VCaP (cell line): ENCODE measurements around the gene CEBPE.

Experiments used
- H3K27ac ChIP-seq: fragments of 450-650 bp; 2 replicates; pipeline ENCODE4 v1.5.1; 2017
- TF ChIP-seq, protein P1 (sequence below): fragments of 450-650 bp; conservative IDR thresholded peaks from 2 replicates; pipeline ENCODE4 v1.5.1; 2017; ENCODE audit warnings: mild to moderate bottlenecking, moderate library complexity

Gene CEBPE

DNA sequence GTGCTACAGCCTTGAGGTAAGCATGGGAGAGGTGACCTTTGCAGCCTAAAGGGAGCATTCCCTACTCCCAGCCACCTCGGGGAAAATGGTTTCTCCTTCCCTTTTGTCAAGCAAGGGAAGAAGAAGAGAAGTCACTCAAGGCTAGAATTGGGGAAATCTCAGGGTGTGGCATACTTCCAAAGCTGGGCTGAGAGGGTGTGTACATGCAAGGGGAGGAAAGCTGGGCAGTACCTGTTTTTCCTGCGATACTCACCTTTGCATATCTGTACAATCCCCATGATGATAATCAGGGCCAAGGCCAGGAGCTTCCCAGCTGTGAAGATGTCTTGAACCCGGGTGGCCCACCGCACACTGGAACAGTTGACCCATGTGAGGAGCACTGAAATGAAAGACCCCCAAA, 23.8 kb upstream of the CEBPE start:
- TF ChIP-seq, protein P1, sequence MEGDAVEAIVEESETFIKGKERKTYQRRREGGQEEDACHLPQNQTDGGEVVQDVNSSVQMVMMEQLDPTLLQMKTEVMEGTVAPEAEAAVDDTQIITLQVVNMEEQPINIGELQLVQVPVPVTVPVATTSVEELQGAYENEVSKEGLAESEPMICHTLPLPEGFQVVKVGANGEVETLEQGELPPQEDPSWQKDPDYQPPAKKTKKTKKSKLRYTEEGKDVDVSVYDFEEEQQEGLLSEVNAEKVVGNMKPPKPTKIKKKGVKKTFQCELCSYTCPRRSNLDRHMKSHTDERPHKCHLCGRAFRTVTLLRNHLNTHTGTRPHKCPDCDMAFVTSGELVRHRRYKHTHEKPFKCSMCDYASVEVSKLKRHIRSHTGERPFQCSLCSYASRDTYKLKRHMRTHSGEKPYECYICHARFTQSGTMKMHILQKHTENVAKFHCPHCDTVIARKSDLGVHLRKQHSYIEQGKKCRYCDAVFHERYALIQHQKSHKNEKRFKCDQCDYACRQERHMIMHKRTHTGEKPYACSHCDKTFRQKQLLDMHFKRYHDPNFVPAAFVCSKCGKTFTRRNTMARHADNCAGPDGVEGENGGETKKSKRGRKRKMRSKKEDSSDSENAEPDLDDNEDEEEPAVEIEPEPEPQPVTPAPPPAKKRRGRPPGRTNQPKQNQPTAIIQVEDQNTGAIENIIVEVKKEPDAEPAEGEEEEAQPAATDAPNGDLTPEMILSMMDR: no peak
- no peak overlapping the region for H3K27ac ChIP-seq

DNA sequence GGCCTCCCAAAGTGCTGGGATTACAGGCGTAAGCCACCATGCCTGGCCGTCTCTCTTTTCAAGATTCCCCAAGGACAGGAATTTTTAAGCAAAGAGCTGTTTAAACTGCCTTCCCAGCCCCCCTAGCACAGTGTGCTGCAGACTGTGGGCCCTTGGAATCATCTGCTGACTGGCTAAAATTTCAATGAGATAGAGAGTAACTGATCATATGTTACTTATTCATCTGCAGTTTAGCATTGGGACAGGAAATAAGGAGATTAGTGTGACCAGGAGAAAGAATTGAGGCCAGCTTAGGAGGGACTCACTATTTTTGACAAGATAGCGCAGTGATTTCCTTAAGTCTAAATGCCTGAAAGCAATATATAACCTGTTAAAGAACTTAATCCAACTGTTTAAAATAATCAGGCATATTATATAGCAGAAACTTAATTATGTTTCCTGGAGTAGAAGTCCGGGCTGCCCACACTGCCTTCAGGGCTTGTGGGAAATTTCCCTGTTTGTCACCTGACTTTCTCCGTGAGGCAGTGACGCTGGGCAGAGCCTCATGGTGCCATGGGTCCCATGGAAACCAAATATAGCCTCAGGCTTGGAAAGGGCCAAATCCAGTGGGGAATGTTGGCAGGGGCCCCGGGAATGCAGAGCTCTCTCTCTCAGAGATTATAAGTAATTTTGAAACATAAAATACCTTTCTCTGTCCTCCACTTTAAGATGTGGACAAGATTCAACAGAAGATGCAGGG, 22.8 kb upstream of the CEBPE start:
- no peak overlapping the region for H3K27ac ChIP-seq

DNA sequence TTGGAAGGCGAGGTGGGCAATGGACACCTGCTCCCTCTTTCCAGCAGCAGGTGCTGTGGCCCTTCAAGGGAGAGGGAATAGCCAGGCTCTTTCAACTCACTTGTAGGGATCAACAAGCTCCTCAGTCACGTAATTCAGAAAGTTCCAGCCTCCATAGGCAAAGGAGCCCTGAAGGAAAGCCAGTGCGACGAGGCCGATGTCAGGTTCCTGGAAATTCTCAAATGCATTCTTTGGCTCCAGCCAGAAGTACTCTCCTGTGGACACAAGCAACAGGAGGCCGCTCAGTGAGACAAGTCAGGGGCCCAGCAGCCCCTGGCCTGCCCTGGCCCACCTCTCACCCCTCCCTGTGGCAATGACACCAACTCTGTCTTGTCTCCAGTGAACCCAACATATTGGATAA, 21.3 kb upstream of the CEBPE start:
- TF ChIP-seq, protein P1: no peak

More for the DNA sequence above, 22.8 kb upstream of the CEBPE start:
- TF ChIP-seq, protein P1: no peak

DNA sequence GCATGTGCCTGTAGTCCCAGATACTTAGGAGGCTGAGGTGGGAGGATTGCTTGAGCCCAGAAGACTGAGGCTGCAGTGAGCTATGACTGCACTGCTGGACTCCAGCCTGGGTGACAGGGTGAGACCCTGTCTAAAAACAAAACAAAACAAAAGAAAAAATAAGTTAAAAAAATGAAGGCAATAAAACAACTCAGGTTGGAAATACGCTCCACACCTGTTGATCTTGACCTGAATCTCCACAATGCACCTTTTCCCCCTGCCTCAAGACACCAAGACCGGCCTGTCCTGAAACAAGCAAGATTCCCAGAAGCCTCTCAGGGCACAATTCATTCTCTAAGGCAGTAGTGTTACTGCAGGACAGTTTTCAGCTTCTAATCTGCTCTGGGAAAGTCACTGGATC, 20.8 kb upstream of the CEBPE start:
- TF ChIP-seq, protein P1: no peak
- no peak overlapping the region for H3K27ac ChIP-seq

More for the DNA sequence above, 21.3 kb upstream of the CEBPE start:
- no peak overlapping the region for H3K27ac ChIP-seq

DNA sequence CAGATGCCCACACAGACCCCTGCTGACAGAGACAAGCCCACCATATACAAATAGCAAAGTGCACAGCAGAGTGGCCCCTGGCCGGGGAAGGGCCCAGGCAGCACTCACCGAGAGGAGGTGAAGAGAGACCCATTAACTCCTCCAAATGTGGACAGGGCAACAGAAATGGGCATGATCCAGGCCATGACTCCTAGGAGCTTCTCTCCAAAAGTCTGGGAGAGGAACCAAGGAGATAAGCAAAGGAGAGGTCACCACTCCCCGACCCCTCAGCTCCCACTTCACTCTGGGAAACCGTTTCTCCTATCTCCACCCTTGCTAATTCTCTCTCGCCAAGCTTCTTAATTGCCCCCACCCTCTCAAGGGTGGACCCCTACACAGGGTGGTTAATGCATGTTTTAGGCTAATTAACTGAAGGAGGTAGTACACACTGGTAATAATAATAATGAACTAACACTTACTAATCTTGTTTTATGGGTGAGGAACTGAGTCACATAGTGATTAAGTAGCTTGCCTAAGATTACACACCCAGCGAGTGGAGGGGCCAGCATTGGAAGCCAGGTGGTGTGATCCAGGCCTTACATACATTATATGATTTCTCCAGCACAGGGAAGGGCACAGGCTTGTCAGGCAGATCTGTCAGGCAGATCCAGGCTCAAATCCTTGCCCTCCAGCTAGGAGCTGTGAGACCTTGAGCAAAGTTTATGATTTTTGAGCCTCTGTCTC, 18.9 kb upstream of the CEBPE start:
- H3K27ac ChIP-seq: no peak overlapping the region; the same call in 1 of the 2 replicates
- TF ChIP-seq, protein P1: no peak

DNA sequence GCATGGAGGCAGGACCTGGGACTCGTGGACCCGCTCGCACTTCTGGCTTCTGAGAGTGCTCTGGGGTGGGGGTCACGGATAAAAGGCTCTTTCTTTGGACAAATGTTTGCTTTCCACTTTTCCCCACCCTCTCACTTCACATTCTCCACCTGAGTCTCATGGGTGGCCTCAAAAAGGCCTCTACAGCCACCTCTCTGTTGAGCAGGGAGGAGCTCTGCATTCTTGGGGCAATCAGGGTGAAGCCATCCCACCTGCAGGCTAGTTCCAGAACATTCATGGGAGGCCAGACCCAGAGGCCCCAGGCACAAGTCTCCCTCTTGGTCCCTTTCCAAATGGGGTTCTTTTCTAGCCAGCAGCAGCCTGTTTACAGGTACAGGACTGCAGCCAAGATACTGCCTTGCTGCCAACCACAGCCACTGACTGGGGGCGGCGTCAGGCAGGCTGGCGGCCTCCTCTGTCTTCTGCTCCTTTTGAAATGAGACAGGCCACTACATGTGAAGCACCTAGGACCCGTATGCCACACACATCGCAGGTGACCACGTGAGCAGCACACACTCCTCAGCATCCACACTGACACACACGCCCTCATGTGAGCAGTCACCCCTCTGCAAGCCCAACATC, 18.2 kb upstream of the CEBPE start:
- TF ChIP-seq, protein P1: no peak
- H3K27ac ChIP-seq: no peak overlapping the region; the same call in 1 of the 2 replicates

DNA sequence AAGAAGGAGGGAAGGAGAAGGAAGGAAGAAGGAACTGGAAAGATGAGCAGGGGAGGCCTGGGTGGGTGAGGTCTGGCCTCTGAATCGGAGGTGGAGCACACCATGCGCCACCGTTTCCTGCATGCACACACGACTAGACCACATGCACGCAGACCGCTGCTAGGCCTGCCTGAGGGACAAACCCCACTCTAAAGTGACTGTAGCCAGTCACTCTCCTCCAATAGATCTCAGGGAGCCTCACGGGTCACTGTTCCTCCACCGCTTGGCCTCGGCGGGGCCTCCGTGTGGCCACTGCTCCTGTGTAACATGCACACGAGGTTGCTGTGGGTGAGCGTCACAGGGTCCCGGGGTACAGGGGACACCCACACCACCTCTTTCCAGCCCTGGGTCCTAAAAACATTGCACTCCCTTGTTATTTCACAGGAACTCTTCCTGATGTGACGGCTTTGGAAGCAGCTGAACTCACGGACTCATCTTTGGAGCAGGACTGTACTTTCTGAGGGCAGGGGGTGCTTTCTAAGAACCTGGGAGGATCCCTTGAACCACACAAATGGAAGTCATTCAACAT, 17.6 kb upstream of the CEBPE start:
- TF ChIP-seq, protein P1: no peak
- H3K27ac ChIP-seq: no peak overlapping the region
